Placental pericyte (primary cell): ENCODE results near the gene THEMIS. TPM values are rescaled to one million over a fixed set of nuclear protein-coding genes. Genes with fewer than 3 reads are reported as not detected.

Source experiments
- small RNA-seq: library from RNA; depleted of rRNA; stranded (forward); fragments of <200 nt; gene quantifications from one replicate; pipeline ENCODE3, GENCODE V24; 2012; ENCODE audit warnings: low replicate concordance
- total RNA-seq: library from RNA; depleted of rRNA; stranded (reverse); fragments of >200 nt; gene quantifications from 2 replicates; pipeline ENCODE4 v1.2.3, GENCODE V29; 2012

THEMIS gene
- not detected in 2 replicates for total RNA-seq

GRCh38 chr6:127900935-127901334, at the start of gene THEMIS:
Gene THEMIS (minus strand): TSS chr6:127901058. CDS start chr6:127900932, 126 bp downstream.

Small RNA genes lying within 50 kb of the gene (small RNA-seq; reads per million reads assigned to genes)
- not detected for gene MRPS17P5
